ENCODE measurements around the gene SERTAD3. TPM values are rescaled to one million over a fixed set of nuclear protein-coding genes. Genes with fewer than 3 reads are reported as not detected.

Gene SERTAD3
- polyA plus RNA-seq, 1 of the 3 experiments (the other 2 are of a cell fraction) = 11.3 TPM

GRCh38 chr19:40420451-40420765 lies 23.7 kb downstream of the SERTAD3 start (continued):
- TF ChIP-seq PBX3 (IDR thresholded peaks at IDR 0.05) (no peak), MEF2A (IDR thresholded peaks at IDR 0.05; ENCODE audit: borderline replicate concordance, low read depth) (no peak), POLR2AphosphoS5 (IDR thresholded peaks at IDR 0.05; ENCODE audit: low read depth, low read length) (no peak), NRF1 (IDR thresholded peaks at IDR 0.05; ENCODE audit: low read depth, low read length) (no peak), ZBTB33 (IDR thresholded peaks at IDR 0.05; ENCODE audit: borderline replicate concordance, low read depth) (no peak)

DNA sequence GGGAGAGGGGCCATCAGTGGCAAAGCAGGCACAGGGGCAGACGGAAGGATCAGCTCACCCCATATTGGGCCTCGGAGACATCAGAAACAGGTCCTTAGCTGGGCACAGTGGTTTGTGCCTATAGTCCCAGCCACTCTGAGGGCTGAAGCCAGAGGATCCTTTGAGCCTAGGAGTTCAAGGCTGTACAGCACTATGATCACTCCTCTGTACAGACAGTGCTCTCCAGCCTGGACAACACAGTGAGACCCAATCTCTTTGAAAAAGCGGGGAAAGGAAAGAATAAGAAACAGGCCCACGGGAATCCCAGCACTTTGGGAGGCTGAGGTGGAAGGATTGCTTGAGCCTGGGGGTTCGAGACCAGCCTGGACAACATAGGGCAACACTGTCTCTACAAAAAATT lies 24.4 kb downstream of the SERTAD3 start:
- Histone ChIP-seq H2AFZ (ENCODE audit: low read depth) (no peak overlapping the region), H3K4me2 (no peak overlapping the region), H3K36me3 (replicated peaks in 1 of 2; ENCODE audit: control insufficient read depth in 1 of 2, insufficient read depth in 2 of 2, low read length in 1 of 2) (peaks cover 7 to 15% of the 10 kb centered on the region in 2 experiments), H3K9ac (no peak overlapping the region), H3K9me3 (no peaks in the 10 kb centered on the region), H3K27ac (ENCODE audit: low read depth in 2 of 2, low read length in 1 of 2) (no peak overlapping the region), H3K4me3 (ENCODE audit: low read depth in 2 of 2, low read length in 1 of 2) (no peak overlapping the region), H3K27me3 (ENCODE audit: insufficient read depth) (no peaks in the 10 kb centered on the region), H4K20me1 (ENCODE audit: insufficient read depth) (no peaks in the 10 kb centered on the region), H3K4me1 (ENCODE audit: control insufficient read depth in 1 of 2, insufficient read depth in 2 of 2, low read depth in 1 of 2, low read length in 1 of 2) (peaks cover 6 to 15% of the 10 kb centered on the region in 2 experiments; a peak in 3 of 4 replicates), H3F3A (replicated peaks; ENCODE audit: insufficient read depth) (peaks cover 28% of the 10 kb centered on the region), H3K9me2 (no peaks in the 10 kb centered on the region), H3K79me2 (ENCODE audit: insufficient read depth) (peaks cover 34% of the 10 kb centered on the region)
- WGBS (ENCODE audit: low lambda C conversion rate) = 82% methylated on average over 5 of the region's 5 CpGs
- ChIA-PET CTCF (interaction anchor here (0.5 to 2.6 kb wide), 16 partner anchors 9 to 280 kb away, joined by 3 to 27 read pairs (median 5); partner anchors contain the start of genes C19orf47 and PLD3), POLR2A (interaction anchor here (1.9 kb wide), 1 partner anchor 23 kb away, joined by 17 read pairs; the partner anchor contains the start of gene SERTAD3)
- no peak for DNase-seq
- TF ChIP-seq USF1 (IDR thresholded peaks at IDR 0.05; ENCODE audit: borderline replicate concordance, low read depth) (no peak), EP300 (IDR thresholded peaks at IDR 0.05; ENCODE audit: borderline replicate concordance in 1 of 2, low read depth in 1 of 2, low read length in 1 of 2) (no peak)

GRCh38 chr19:40419066-40419612 lies 25.0 kb downstream of the SERTAD3 start:
- H3K27me3 ChIP-seq (ENCODE audit: insufficient read depth) = no peaks in the 10 kb centered on the region
- peaks cover 27% of the 10 kb centered on the region for H3K79me2 ChIP-seq (ENCODE audit: insufficient read depth)
- H3K27ac ChIP-seq (ENCODE audit: low read depth in 2 of 2, low read length in 1 of 2) = no peak overlapping the region
- H3K9ac ChIP-seq = no peak overlapping the region
- peaks cover 7 to 15% of the 10 kb centered on the region in 2 experiments for H3K36me3 ChIP-seq (replicated peaks in 1 of 2; ENCODE audit: control insufficient read depth in 1 of 2, insufficient read depth in 2 of 2, low read length in 1 of 2)
- ChIA-PET POLR2A (no interaction called here), CTCF (interaction anchor here (0.5 to 2.6 kb wide), 4 partner anchors 24 to 144 kb away, joined by 3 to 16 read pairs (median 4); no protein-coding TSS in a partner anchor)
- DNase-seq = no peak
- peaks cover 23% of the 10 kb centered on the region for H3F3A ChIP-seq (replicated peaks; ENCODE audit: insufficient read depth)
- no peaks in the 10 kb centered on the region for H3K9me2 ChIP-seq
- peaks cover 6 to 11% of the 10 kb centered on the region in 2 experiments; a peak in 3 of 4 replicates for H3K4me1 ChIP-seq (ENCODE audit: control insufficient read depth in 1 of 2, insufficient read depth in 2 of 2, low read depth in 1 of 2, low read length in 1 of 2)
- no peak overlapping the region for H2AFZ ChIP-seq (ENCODE audit: low read depth)
- H3K9me3 ChIP-seq = no peaks in the 10 kb centered on the region
- WGBS (ENCODE audit: low lambda C conversion rate) = 64% methylated on average over 5 of the region's 5 CpGs
- TF ChIP-seq MAX (IDR thresholded peaks at IDR 0.05; ENCODE audit: low read depth) = no peak
- no peak for TF ChIP-seq FOXM1 (IDR thresholded peaks at IDR 0.05; ENCODE audit: low read depth)
- no peak for TF ChIP-seq FOSL2 (IDR thresholded peaks at IDR 0.05; ENCODE audit: borderline replicate concordance, low read depth)
- no peak for TF ChIP-seq YY1 (IDR thresholded peaks at IDR 0.05; ENCODE audit: low read depth)
- no peak for TF ChIP-seq EZH2phosphoT487 (IDR thresholded peaks at IDR 0.05; ENCODE audit: borderline replicate concordance, low read depth)
- TF ChIP-seq RCOR1 (IDR thresholded peaks at IDR 0.05; ENCODE audit: low read length) = no peak
- TF ChIP-seq FOXJ3 (CRISPR knock-in tag; IDR thresholded peaks at IDR 0.05) = no peak
- TF ChIP-seq TEAD4 (IDR thresholded peaks at IDR 0.05; ENCODE audit: borderline replicate concordance, insufficient read depth) = no peak
- no peak for TF ChIP-seq SMC3 (IDR thresholded peaks at IDR 0.05; ENCODE audit: low read depth, low read length)
- H4K20me1 ChIP-seq (ENCODE audit: insufficient read depth) = no peaks in the 10 kb centered on the region
- H3K4me2 ChIP-seq = no peak overlapping the region
- no peak overlapping the region for H3K4me3 ChIP-seq (ENCODE audit: low read depth in 2 of 2, low read length in 1 of 2)

All from SK-N-SH (cell line).